Measurements from ENCODE around the gene ZNF230.
A peak's percentile ranks its signal among the peaks of the same experiment; 100 is the strongest.

ZNF230 gene

DNA sequence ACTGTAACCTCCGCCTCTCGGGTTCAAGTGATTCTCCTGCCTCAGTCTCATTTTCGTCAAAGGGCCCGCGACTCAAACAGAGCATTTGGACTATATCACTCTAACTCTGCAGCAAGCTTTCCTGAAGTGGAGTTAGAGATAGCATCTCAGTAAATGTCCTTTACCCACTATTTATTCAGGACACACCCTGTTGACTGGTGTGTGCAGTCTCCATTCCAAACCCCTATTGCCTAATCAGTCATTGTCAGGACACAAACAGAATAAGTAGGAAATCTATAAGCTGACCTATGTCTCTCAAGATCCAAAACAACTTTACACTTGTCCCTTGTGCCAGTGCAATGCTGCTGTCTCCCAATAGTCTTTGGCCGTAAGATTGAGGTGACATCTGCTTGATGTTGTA, 23.9 kb downstream of the ZNF230 start:
- H3K4me3 ChIP-seq (replicated peaks in 1 of 2; ENCODE audit: low read depth in 2 of 2, low read length in 2 of 2), result no peak overlapping the region
- no peak for DNase-seq (ENCODE audit: low read depth in 2 of 2)
- TF ChIP-seq, protein P1, sequence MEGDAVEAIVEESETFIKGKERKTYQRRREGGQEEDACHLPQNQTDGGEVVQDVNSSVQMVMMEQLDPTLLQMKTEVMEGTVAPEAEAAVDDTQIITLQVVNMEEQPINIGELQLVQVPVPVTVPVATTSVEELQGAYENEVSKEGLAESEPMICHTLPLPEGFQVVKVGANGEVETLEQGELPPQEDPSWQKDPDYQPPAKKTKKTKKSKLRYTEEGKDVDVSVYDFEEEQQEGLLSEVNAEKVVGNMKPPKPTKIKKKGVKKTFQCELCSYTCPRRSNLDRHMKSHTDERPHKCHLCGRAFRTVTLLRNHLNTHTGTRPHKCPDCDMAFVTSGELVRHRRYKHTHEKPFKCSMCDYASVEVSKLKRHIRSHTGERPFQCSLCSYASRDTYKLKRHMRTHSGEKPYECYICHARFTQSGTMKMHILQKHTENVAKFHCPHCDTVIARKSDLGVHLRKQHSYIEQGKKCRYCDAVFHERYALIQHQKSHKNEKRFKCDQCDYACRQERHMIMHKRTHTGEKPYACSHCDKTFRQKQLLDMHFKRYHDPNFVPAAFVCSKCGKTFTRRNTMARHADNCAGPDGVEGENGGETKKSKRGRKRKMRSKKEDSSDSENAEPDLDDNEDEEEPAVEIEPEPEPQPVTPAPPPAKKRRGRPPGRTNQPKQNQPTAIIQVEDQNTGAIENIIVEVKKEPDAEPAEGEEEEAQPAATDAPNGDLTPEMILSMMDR (IDR thresholded peaks at IDR 0.05; ENCODE audit: low read depth, low read length), result no peak

DNA sequence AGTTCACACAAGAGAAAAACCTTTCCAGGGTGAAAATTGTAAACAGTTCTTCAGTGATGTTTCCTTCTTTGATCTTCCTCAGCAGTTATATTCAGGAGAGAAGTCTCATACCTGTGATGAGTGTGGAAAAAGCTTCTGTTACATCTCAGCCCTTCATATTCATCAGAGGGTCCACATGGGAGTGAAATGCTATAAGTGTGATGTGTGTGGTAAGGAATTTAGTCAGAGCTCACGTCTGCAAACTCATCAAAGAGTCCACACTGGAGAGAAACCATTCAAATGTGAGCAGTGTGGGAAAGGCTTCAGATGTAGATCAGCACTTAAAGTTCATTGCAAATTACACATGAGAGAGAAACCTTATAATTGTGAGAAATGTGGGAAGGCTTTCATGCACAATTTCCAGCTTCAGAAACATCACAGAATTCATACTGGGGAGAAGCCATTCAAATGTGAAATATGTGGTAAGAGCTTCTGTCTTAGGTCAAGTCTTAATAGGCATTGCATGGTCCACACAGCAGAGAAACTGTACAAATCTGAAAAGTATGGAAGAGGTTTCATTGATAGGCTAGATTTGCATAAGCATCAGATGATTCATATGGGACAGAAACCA, 29.3 kb downstream of the ZNF230 start:
- TF ChIP-seq, protein P1 (IDR thresholded peaks at IDR 0.05; ENCODE audit: low read depth, low read length), result no peak
- no peak overlapping the region for H3K4me3 ChIP-seq (replicated peaks in 1 of 2; ENCODE audit: low read depth in 2 of 2, low read length in 2 of 2)
- peak in 1 of 2 donors; percentile 5 for DNase-seq (ENCODE audit: low read depth in 2 of 2)

DNA sequence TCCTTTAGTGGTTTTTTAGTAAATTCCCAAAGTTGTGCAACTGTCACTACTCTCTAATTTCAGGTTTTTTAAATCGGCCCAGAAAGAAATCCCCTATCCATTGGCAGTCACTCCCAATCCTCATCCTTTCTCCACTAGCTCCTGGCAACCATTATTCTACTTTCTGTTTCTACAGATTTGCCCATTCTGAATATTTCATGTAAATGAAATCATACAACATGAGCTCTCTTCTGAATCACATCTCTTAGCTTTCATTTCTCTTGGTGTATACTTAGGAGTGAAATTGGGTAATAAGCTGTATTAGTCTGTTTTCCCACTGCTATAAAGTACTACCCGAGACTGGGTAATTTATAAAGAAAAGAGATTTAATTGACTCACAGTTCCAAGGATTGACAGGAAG, 39.4 kb downstream of the ZNF230 start:
- no peak overlapping the region for H3K4me3 ChIP-seq (replicated peaks in 1 of 2; ENCODE audit: low read depth in 2 of 2, low read length in 2 of 2)
- TF ChIP-seq, protein P1 (IDR thresholded peaks at IDR 0.05; ENCODE audit: low read depth, low read length), result no peak
- DNase-seq (ENCODE audit: low read depth in 2 of 2), result no peak

DNA sequence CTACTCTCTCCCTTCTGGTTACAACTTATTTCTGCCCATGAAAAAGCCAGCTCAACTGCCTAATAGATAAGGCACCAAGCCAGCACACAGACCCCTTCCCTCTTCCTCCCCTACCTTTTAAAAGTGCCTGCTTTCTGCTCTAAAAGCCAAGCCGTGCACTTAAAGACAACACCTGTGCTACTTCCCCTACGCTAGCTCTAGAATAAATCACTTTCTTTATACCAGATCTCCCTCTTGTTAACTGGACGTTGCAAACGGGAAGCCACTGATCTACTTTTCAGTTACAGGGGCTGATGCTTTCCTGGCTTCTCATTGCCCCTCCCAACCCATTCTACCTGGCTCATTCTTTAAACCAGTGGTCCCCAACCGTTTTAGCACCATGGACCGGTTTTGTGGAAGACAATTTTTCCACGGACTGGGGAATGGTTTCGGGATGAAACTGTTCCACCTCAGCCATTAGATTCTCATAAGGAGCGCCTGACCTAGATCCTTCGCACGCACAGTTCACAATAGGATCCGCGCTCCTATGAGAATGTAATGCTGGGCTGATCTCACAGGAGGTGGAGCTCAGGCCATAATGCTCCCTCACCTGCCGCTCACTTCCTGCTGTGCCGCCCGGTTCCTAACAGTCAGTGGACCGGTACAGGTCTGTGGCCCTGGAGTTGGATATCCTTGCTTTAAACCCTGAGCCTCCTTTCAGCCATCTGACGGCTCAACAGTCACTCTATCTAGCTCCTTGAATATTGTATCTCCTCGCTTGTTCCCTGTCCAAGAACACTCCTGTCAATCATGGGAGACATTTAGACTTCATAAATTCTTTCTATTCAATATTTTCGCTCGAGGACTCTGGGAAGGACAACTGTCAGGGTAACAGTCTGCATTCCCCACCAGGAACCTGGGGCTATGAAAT, 48.2 kb downstream of the ZNF230 start:
- peak in 1 of 2 donors; percentile 8 for DNase-seq (ENCODE audit: low read depth in 2 of 2)
- peak overlapping the region; percentile 90 to 95 for H3K4me3 ChIP-seq (replicated peaks in 1 of 2; ENCODE audit: low read depth in 2 of 2, low read length in 2 of 2)
- TF ChIP-seq, protein P1 (IDR thresholded peaks at IDR 0.05; ENCODE audit: low read depth, low read length), result no peak

DNA sequence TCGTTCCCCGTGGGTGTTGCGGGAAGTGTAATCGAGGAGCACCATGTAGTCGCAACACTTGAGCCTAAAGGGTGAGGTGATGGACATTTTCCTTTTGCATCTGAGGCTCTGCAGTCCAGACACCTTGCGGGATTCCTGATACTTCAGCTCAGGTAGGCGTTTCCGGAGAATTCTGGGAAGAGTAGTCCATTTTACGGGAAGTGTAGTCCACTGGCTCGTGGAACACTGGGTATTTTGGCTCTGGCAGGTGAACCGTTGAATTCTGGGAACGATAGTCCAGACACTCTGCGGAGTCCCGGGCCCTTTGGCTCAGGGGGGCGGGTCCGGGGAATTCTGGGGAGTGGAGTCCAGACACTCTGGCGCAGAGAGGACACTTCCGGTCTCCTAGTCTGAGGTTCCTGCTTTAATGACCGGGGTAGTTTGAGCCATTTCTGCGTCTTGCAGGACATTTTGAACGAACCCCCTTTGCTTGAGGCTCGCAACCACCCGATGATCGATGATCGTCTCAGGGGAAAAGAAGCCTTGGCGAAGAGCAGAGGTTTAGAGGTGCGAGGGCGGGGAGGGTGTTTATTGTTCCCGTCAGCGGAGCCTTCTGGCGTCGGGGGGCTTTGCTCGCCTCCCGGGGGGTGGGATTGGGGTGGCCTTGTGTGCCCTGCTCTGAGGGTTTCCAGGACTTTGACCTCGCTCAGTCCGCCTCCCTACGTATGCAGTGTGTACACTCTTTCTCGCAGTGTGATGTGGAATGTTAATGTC, 49.1 kb downstream of the ZNF230 start, which contains the start of gene ZNF223:
Gene ZNF223 (plus strand): TSS at position 387 of the 753 bp plus-strand sequence. CDS start 3,141 bp downstream, outside the sequence.
- peak; percentile 92 to 95 for DNase-seq (ENCODE audit: low read depth in 2 of 2)
- TF ChIP-seq, protein P1 (IDR thresholded peaks at IDR 0.05; ENCODE audit: low read depth, low read length), result no peak
- H3K4me3 ChIP-seq (replicated peaks in 1 of 2; ENCODE audit: low read depth in 2 of 2, low read length in 2 of 2), result peak within 1 kb of the TSS; percentile 90 to 95

DNA sequence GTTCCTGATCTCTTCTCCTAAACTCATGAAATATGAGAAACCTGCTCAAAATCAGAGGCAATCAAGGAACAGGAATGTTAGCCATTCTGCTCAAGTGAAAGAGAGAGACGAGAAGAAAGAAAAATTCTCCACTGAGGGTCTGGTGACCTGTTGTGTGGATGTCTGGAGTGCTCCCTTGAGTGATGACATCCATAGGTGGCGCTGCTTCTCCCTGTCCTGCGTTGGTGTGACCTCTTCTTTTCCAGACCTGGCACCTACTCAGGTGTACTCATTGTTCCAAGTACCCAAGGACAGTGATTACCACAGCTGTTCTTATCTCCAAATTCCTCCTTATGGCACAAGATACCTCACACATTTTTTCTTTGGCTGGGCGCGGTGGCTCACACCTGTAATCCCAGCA, 53.1 kb downstream of the ZNF230 start:
- TF ChIP-seq, protein P1 (IDR thresholded peaks at IDR 0.05; ENCODE audit: low read depth, low read length), result no peak
- H3K4me3 ChIP-seq (replicated peaks in 1 of 2; ENCODE audit: low read depth in 2 of 2, low read length in 2 of 2), result no peak overlapping the region
- no peak for DNase-seq (ENCODE audit: low read depth in 2 of 2)
